HFF-Myc (cell line): ENCODE measurements around the gene DCN.

Experiments used
- DNase-seq: peaks from one replicate; pipeline ENCODE4 v3.0.0-alpha.2; 2011; ENCODE audit warnings: low read depth; ENCODE audit errors: extremely low read depth
- H3K4me3 ChIP-seq: replicated peaks from 2 replicates; pipeline ENCODE4 v1.5.1; 2011; ENCODE audit warnings: low read depth, mild to moderate bottlenecking, control low read depth, low read length
- TF ChIP-seq, protein P1 (sequence below): IDR thresholded peaks from 2 replicates; pipeline ENCODE4 v1.5.1; 2012; ENCODE audit warnings: mild to moderate bottlenecking, low read depth, low read length, control low read depth; ENCODE audit errors: missing control alignments

The DCN gene

DNA sequence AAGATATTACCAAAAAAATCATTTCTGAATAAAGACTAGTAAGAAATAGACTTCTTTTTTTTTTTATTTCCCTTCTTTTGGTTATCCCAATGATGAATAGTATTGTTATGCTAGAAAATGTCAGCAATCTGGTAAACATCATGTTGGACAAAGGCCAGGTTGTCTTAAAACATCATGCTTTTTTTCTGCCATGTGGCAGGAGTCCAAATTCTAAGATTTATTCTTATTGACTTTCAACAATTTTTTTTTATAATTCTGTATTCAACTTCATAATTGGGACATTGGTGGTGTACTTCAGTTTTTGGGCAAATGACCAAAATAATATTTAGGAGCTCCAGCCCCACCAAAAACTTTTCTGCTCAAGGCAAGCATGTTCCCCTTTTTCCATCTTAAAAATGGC is 10.5 kb downstream of the DCN start:
- TF ChIP-seq, protein P1, sequence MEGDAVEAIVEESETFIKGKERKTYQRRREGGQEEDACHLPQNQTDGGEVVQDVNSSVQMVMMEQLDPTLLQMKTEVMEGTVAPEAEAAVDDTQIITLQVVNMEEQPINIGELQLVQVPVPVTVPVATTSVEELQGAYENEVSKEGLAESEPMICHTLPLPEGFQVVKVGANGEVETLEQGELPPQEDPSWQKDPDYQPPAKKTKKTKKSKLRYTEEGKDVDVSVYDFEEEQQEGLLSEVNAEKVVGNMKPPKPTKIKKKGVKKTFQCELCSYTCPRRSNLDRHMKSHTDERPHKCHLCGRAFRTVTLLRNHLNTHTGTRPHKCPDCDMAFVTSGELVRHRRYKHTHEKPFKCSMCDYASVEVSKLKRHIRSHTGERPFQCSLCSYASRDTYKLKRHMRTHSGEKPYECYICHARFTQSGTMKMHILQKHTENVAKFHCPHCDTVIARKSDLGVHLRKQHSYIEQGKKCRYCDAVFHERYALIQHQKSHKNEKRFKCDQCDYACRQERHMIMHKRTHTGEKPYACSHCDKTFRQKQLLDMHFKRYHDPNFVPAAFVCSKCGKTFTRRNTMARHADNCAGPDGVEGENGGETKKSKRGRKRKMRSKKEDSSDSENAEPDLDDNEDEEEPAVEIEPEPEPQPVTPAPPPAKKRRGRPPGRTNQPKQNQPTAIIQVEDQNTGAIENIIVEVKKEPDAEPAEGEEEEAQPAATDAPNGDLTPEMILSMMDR, result no peak
- H3K4me3 ChIP-seq, result no peak overlapping the region
- DNase-seq, result no peak

DNA sequence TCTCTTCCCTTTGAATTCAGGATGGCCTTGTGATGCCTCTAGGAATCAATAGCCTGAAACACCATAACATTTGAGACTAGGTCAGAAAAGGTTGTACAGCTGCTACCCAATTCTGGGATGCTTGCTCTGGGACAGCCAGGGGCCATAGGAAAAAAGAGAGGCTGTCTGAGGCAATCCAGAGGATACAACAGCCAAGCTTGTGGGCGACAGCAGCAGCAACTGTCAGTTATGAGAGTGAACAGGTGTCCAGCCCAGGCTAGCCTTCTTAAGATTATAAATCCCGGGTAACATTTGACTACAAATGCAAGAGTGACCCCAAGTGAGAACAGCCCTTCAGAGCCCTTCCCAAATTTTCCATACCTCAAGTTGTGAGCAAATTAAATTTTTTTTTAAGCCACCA is 11.1 kb downstream of the DCN start:
- TF ChIP-seq, protein P1, result no peak
- DNase-seq, result no peak
- H3K4me3 ChIP-seq, result no peak overlapping the region

DNA sequence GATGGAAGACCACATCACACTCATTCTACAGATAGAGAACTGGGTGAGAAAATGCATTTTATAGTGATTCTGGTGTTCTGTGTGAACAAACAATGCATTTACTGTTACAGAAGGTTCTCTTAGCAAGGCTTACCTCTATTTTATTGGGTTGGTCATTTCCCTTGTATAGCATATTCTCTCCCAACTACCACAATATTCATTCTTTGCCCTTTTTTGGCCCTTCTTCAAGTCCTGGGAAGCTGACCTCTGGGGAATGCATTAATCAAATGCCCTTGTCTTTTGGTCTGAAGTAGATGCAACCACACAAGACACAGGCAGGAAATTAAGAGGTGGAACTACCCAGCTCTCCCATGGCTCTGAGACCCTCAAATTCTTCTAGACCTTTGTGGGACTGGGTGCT is 19.5 kb downstream of the DCN start:
- TF ChIP-seq, protein P1, result no peak

DNA sequence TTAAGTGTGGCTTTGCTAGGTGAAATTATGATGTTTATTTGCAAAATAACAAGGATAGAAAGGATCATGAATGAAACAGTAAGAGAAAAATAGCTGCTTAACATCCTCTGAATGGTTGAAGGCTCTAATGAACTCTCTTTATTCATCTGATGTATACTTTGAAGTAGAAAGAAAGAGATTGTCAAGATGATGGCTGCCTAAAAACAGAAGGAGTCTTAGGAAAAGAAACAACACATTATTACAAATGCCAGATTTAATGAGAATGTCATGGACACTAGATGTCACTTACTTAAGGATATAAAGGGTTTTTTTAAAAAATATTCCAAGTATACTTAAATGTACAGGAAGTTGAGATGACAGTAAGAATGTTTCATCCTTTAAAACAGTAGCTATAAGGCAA is 21.6 kb downstream of the DCN start:
- TF ChIP-seq, protein P1, result no peak
- H3K4me3 ChIP-seq, result no peak overlapping the region
- DNase-seq, result no peak

More for the DNA sequence above, 19.5 kb downstream of the DCN start:
- DNase-seq, result no peak
- no peak overlapping the region for H3K4me3 ChIP-seq

DNA sequence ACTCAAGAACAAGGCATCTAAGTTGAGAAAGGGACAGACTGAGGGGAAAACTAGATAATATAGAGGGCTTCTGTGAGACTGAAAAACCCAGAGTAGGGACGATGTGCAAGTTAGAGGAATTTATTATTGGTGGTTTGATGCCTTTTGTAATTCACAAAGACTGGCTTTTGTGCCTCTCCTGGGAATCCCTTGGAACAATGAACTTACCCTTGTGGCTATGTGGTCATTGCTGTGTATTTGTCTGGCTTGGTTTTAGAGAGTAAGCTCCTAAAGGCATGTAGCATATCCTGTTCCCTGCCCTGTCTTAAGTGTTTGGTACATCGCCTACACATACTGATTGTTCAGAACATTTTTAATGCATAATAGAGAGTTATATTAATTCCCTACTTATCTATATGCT is 26.6 kb downstream of the DCN start:
- TF ChIP-seq, protein P1, result no peak
- no peak for DNase-seq
- H3K4me3 ChIP-seq, result no peak overlapping the region

DNA sequence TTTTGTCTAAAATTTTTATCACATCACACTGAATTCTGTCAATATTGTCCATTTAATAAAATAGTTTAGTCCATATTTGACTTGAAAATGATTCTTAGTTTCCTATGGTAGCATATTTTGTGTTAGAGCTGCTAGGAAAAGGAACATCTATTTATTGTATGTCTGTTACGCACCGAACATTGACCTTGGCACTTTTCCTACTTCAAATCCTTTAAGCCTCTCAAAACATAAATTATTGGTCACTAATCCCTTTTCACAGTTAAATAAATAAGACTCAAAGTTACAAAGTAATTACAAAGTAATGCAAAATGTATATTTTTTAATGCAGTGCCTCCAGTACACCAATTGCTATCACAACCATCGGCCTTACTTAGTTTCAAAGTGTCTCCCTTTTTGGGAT is 28.5 kb downstream of the DCN start:
- no peak overlapping the region for H3K4me3 ChIP-seq
- DNase-seq, result no peak
- TF ChIP-seq, protein P1, result no peak

DNA sequence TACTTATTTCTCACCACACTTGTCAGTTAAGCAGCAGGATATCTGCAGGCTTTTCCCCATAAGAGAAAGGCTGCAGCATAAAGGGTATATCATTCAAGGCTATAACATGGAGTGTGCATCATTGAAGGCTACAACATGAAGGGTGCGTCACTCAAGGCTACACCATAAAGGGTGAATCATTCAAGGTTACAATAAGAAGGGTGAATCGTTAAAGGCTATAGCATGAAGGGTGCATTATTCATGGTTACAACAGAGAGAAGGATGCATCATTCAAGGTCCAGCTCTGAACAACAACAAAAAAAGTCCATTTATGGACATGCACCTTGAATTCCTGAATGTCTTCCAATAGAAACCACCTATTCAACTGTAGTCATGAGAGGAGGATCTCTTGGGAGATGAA is 38.6 kb downstream of the DCN start:
- no peak overlapping the region for H3K4me3 ChIP-seq
- DNase-seq, result no peak
- TF ChIP-seq, protein P1, result no peak
